Tibial artery (tissue), 4 donors: Measurements from ENCODE around the gene SLC25A38.
"Not testable (repeated sequence)": the region's sequence is repeated elsewhere in the genome, so short reads cannot be mapped to it uniquely, and the experiment has no call there.

Experiments
- DNase-seq, 2 donors: peaks; one replicate each; pipeline ENCODE4 v3.0.0-alpha.2; 2019
- H3K27ac ChIP-seq, 2 donors: fragments of 200-600 bp; sonication (generic) in 1 of 2; 1 replicate in 1 of 2; 2 replicates in 1 of 2; pipeline ENCODE4 v1.5.1; 2018 to 2019; ENCODE audit warnings: mild to moderate bottlenecking in 1 of 2
- H3K27me3 ChIP-seq, 2 donors: fragments of 200-600 bp; sonication (generic) in 1 of 2; one replicate each; pipeline versions ENCODE4 v1.5.1 to v1.6.0; 2016 to 2019
- H3K36me3 ChIP-seq, 3 donors: fragments of 200-600 bp; sonication (generic) in 2 of 3; one replicate each; pipeline ENCODE4 v1.5.1; 2016 to 2019; ENCODE audit warnings: mild to moderate bottlenecking in 2 of 3
- H3K4me1 ChIP-seq, 4 donors: fragments of 200-600 bp; sonication (generic) in 2 of 4; 1 replicate in 3 of 4; 2 replicates in 1 of 4; pipeline ENCODE4 v1.5.1; 2016 to 2019
- H3K4me3 ChIP-seq, 2 donors: fragments of 200-600 bp; sonication (generic) in 1 of 2; 1 replicate in 1 of 2; 2 replicates in 1 of 2; pipeline ENCODE4 v1.5.1; 2018 to 2019; ENCODE audit warnings: mild to moderate bottlenecking in 2 of 2
- H3K9me3 ChIP-seq, 3 donors: fragments of 200-600 bp; sonication (generic) in 1 of 3; one replicate each; pipeline ENCODE4 v1.5.1; 2016 to 2019
- intact Hi-C: fragments of 100-400 bp; cut with DNase I; formaldehyde crosslinking; loops from one replicate; pipeline ENCODE4 v1.15.0; 2023; ENCODE audit warnings: low total_unique reads
- TF ChIP-seq, protein P1 (sequence below), 2 experiments: fragments of 200-600 bp in 1 of 2; fragments of 450-650 bp in 1 of 2; IDR thresholded peaks; one replicate each; pipeline ENCODE4 v1.5.1; 2017 to 2019; ENCODE audit warnings: antibody characterized with exemption in 2 of 2, mild to moderate bottlenecking in 1 of 2, moderate library complexity in 1 of 2

Gene SLC25A38

DNA sequence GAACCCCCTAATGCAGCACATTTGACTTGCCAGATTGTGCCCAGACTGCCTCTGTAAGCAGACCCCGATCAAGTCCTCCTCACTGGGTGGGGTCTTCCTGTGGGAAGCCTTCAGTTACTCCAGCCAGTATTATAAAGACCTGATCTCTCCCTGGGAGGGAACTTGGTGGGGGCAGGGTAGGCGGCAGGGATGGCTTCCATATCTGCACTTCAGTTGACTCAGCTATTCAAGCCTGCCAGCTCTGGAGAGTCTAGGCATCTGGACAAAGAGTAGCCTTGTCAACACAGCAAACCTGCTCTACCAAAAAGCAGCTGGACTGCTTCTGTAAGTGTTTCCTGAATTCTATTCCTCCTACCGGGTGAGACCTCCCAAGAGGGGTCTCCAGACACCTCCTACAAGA lies 21.0 kb upstream of the SLC25A38 start:
- Histone ChIP-seq H3K36me3 (no peaks in the 10 kb centered on the region), H3K4me3 (no peak overlapping the region), H3K27me3 (no peaks in the 10 kb centered on the region), H3K27ac (no peak overlapping the region), H3K4me1 (no peaks in the 10 kb centered on the region), H3K9me3 (no peaks in the 10 kb centered on the region)
- intact Hi-C loops: no loop called here
- TF ChIP-seq, protein P1, sequence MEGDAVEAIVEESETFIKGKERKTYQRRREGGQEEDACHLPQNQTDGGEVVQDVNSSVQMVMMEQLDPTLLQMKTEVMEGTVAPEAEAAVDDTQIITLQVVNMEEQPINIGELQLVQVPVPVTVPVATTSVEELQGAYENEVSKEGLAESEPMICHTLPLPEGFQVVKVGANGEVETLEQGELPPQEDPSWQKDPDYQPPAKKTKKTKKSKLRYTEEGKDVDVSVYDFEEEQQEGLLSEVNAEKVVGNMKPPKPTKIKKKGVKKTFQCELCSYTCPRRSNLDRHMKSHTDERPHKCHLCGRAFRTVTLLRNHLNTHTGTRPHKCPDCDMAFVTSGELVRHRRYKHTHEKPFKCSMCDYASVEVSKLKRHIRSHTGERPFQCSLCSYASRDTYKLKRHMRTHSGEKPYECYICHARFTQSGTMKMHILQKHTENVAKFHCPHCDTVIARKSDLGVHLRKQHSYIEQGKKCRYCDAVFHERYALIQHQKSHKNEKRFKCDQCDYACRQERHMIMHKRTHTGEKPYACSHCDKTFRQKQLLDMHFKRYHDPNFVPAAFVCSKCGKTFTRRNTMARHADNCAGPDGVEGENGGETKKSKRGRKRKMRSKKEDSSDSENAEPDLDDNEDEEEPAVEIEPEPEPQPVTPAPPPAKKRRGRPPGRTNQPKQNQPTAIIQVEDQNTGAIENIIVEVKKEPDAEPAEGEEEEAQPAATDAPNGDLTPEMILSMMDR (IDR thresholded peaks at IDR 0.05): no peak
- DNase-seq: no peak

DNA sequence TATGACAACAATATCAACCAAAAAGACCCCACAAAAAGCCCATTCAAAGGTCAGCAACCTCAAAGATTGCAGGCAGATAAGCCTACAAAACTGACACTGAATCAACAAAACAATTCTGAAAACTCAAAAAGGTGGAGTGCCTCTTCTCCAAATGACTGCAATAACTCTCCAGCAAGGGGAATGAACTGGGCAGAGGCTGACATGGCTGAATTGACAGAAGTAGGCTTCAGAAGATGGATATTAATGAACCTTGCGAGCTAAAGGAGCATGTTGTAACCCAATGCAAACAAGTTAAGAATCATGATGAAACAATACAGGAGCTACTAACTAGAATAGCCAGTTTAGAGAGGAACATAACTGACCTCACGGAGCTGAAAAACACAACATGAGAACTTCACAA lies 20.4 kb upstream of the SLC25A38 start:
- Histone ChIP-seq H3K4me3 (no peak overlapping the region), H3K27ac (no peak overlapping the region), H3K36me3 (no peaks in the 10 kb centered on the region), H3K4me1 (no peaks in the 10 kb centered on the region), H3K9me3 (no peaks in the 10 kb centered on the region), H3K27me3 (no peaks in the 10 kb centered on the region)
- intact Hi-C loops: no loop called here
- TF ChIP-seq, protein P1 (IDR thresholded peaks at IDR 0.05): no peak
- no peak for DNase-seq

DNA sequence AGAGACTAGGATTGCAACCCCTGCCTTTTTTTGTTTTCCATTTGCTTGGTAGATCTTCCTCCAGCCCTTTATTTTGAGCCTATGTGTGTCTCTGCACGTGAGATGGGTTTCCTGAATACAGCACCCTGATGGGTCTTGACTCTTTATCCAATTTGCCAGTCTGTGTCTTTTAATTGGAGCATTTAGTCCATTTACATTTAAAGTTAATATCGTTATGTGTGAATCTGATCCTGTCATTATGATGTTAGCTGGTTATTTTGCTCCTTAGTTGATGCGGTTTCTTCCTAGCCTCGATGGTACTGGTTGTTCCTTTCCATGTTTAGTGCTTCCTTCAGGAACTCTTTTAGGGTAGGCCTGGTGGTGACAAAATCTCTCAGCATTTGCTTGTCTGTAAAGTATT lies 12.7 kb upstream of the SLC25A38 start:
- H3K4me1 ChIP-seq, H3K9me3 ChIP-seq, H3K27me3 ChIP-seq, H3K27ac ChIP-seq, H3K4me3 ChIP-seq, H3K36me3 ChIP-seq, DNase-seq, intact Hi-C loops: not testable (repeated sequence)

DNA sequence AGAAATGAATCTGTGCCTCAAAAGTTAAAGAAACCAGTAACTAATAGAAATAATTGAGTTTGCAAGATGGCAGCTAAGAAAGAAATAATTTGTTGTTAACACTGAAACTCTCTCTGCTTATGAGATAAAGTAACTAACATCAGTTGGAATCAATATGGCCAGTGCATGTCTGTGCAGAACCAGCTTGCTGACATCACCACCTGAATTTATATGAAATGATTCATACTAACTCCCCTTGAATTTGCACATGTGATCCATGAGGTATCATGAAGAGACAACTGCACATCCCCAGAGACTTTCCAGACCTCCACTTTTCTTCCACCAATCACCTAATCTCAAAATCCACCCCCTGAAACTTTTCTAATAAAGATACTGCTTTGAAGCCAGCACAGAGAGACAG lies 10.3 kb upstream of the SLC25A38 start:
- Histone ChIP-seq H3K27me3 (no peaks in the 10 kb centered on the region), H3K27ac (no peak overlapping the region), H3K4me1 (no peaks in the 10 kb centered on the region), H3K9me3 (no peaks in the 10 kb centered on the region), H3K4me3 (no peak overlapping the region), H3K36me3 (no peaks in the 10 kb centered on the region)
- TF ChIP-seq, protein P1 (IDR thresholded peaks at IDR 0.05): no peak
- intact Hi-C loops: no loop called here
- DNase-seq: no peak

DNA sequence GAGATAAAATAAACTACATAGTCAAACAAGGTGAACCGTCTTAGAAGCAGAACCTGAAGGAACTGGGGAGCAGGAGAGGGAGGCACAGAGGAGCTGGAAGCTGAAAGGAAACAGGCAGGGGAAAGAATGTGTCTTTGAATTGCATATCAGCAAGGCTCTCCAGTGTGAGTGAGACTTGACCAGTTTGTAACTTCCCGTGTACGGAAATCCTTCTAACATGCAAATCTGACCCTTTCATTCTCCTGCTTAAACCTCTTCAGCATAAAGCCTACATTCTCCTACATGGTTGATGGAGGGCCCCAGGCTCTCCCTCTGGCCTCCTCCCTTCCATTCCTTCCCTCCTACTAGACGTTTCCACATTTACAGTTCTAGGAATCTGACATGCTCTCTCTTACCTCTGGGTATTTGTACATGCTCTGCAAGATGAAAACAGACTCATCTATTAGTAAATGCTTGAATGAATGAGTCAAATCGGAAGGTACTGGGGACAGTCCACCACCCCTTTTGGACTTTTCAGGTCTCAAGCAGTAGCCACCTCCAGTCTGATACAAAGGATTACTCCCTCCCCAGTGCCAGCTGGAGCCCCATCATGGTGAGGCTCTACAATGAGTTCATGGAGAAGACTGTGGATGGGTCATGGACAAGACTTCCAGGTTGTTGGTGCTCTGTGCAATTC lies 6.1 kb upstream of the SLC25A38 start:
- intact Hi-C loops: no loop called here
- TF ChIP-seq, protein P1 (IDR thresholded peaks at IDR 0.05): no peak
- no peak for DNase-seq
- H3K4me3 ChIP-seq: no peak overlapping the region
- no peaks in the 10 kb centered on the region for H3K9me3 ChIP-seq
- no peaks in the 10 kb centered on the region for H3K36me3 ChIP-seq
- H3K27ac ChIP-seq: no peak overlapping the region
- no peaks in the 10 kb centered on the region for H3K4me1 ChIP-seq
- H3K27me3 ChIP-seq: no peaks in the 10 kb centered on the region

DNA sequence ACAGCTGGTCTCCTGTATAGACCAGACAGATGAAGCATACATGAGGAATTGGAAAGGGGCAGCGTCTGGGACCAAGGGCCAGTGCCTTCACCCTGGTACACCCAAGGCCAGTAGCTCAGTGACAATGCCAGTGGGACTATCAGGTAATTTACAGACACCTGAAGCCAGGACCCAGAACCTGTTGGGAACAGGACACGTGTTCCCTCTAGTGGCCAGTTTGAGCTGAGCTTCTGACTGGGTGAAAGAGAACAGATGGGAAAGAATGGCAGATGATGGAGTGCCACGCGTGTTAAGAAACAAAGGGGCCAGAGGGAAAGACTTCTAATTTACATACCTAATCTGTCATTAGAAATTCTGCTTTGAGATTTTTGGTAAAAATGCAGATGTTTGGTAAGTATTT lies 5.1 kb upstream of the SLC25A38 start:
- intact Hi-C loops: no loop called here
- Histone ChIP-seq H3K27ac (no peak overlapping the region), H3K27me3 (no peaks in the 10 kb centered on the region), H3K9me3 (no peaks in the 10 kb centered on the region), H3K36me3 (no peaks in the 10 kb centered on the region), H3K4me3 (no peak overlapping the region), H3K4me1 (peaks cover 0 to 7% (median 5%) of the 10 kb centered on the region in 4 donors)
- TF ChIP-seq, protein P1 (IDR thresholded peaks at IDR 0.05): peak in 1 of 2 experiments; percentile 5
- DNase-seq: no peak
